ENCODE measurements around the gene CRHBP. TPM values are rescaled to one million over a fixed set of nuclear protein-coding genes. Genes with fewer than 3 reads are reported as not detected.

CRHBP gene
- total RNA-seq, 1 donor from 2014 or later: 0.51 TPM

GRCh38 chr5:76956033-76956432, 3.2 kb downstream of the CRHBP start:
- H3K27ac Mint-ChIP-seq: no peak overlapping the region
- peaks cover 6% of the 10 kb centered on the region for H3K9me3 Mint-ChIP-seq
- H3K27me3 Mint-ChIP-seq (ENCODE audit: insufficient read depth, low read depth): peaks cover 37% of the 10 kb centered on the region
- no peaks in the 10 kb centered on the region for H3K79me2 ChIP-seq (ENCODE audit: low read depth)
- no peak overlapping the region for H3K27ac ChIP-seq
- no peak overlapping the region for H3K9ac ChIP-seq
- H3K36me3 Mint-ChIP-seq: no peaks in the 10 kb centered on the region
- H4K20me1 ChIP-seq (ENCODE audit: low read depth): no peaks in the 10 kb centered on the region
- H3K27me3 ChIP-seq: peaks cover 57% of the 10 kb centered on the region
- H3K36me3 ChIP-seq: no peaks in the 10 kb centered on the region
- no peak overlapping the region for H3K4me3 Mint-ChIP-seq
- no peaks in the 10 kb centered on the region for H3K9me3 ChIP-seq (ENCODE audit: low read depth)
- no peaks in the 10 kb centered on the region for H3F3A ChIP-seq (ENCODE audit: low read depth)
- no peak for DNase-seq (ENCODE audit: low spot score)
- H3K4me2 ChIP-seq: no peak overlapping the region
- no peaks in the 10 kb centered on the region for H3K4me1 ChIP-seq
- TF ChIP-seq EZH2 (IDR thresholded peaks at IDR 0.05): no peak
- TF ChIP-seq EZH2phosphoT487 (IDR thresholded peaks at IDR 0.05): no peak
- TF ChIP-seq CTCF (IDR thresholded peaks at IDR 0.05): no peak
- peaks cover 12% of the 10 kb centered on the region for H3K4me1 Mint-ChIP-seq
- no peak overlapping the region for H2AFZ ChIP-seq (replicated peaks)
- H3K4me3 ChIP-seq: no peak overlapping the region

- H3K9me3 Mint-ChIP-seq: peaks cover 6% of the 10 kb centered on the region
- H3K36me3 ChIP-seq: no peaks in the 10 kb centered on the region
- no peaks in the 10 kb centered on the region for H3K9me3 ChIP-seq (ENCODE audit: low read depth)
- H3K27me3 Mint-ChIP-seq (ENCODE audit: insufficient read depth, low read depth): peaks cover 18% of the 10 kb centered on the region
- H3K4me3 ChIP-seq: no peak overlapping the region
- no peak overlapping the region for H3K27ac Mint-ChIP-seq
- no peak for DNase-seq (ENCODE audit: low spot score)
- H3K9ac ChIP-seq: no peak overlapping the region
- TF ChIP-seq CTCF (IDR thresholded peaks at IDR 0.05) (no peak), EZH2 (IDR thresholded peaks at IDR 0.05) (no peak), EZH2phosphoT487 (IDR thresholded peaks at IDR 0.05) (no peak)
- H2AFZ ChIP-seq (replicated peaks): no peak overlapping the region
- peaks cover 26% of the 10 kb centered on the region for H3K27me3 ChIP-seq
- peaks cover 13% of the 10 kb centered on the region for H3K4me1 ChIP-seq
- H3K36me3 Mint-ChIP-seq: no peaks in the 10 kb centered on the region
- no peaks in the 10 kb centered on the region for H3K79me2 ChIP-seq (ENCODE audit: low read depth)
- no peaks in the 10 kb centered on the region for H3F3A ChIP-seq (ENCODE audit: low read depth)
- no peak overlapping the region for H3K4me2 ChIP-seq
- H3K4me3 Mint-ChIP-seq: no peak overlapping the region
- H3K4me1 Mint-ChIP-seq: peaks cover 7% of the 10 kb centered on the region
- no peak overlapping the region for H3K27ac ChIP-seq
- H4K20me1 ChIP-seq (ENCODE audit: low read depth): no peaks in the 10 kb centered on the region
These were observed 6.3 kb downstream of the CRHBP start for GRCh38 chr5:76958991-76959767.

- H3K27me3 ChIP-seq: peaks cover 16% of the 10 kb centered on the region
- H3K4me1 ChIP-seq: peaks cover 16% of the 10 kb centered on the region
- H3K4me2 ChIP-seq: no peak overlapping the region
- H2AFZ ChIP-seq (replicated peaks): no peak overlapping the region
- Mint-ChIP-seq H3K4me1 (peaks cover 4% of the 10 kb centered on the region), H3K27ac (no peak overlapping the region), H3K9me3 (peaks cover 2% of the 10 kb centered on the region), H3K27me3 (ENCODE audit: insufficient read depth, low read depth) (peaks cover 10% of the 10 kb centered on the region), H3K36me3 (no peaks in the 10 kb centered on the region), H3K4me3 (no peak overlapping the region)
- DNase-seq (ENCODE audit: low spot score): no peak
- no peak overlapping the region for H3K4me3 ChIP-seq
- H3K36me3 ChIP-seq: no peaks in the 10 kb centered on the region
- no peak overlapping the region for H3K27ac ChIP-seq
- no peaks in the 10 kb centered on the region for H4K20me1 ChIP-seq (ENCODE audit: low read depth)
- no peak overlapping the region for H3K9ac ChIP-seq
- no peaks in the 10 kb centered on the region for H3K9me3 ChIP-seq (ENCODE audit: low read depth)
- TF ChIP-seq CTCF (IDR thresholded peaks at IDR 0.05) (no peak), EZH2phosphoT487 (IDR thresholded peaks at IDR 0.05) (no peak), EZH2 (IDR thresholded peaks at IDR 0.05) (no peak)
- no peaks in the 10 kb centered on the region for H3F3A ChIP-seq (ENCODE audit: low read depth)
- no peaks in the 10 kb centered on the region for H3K79me2 ChIP-seq (ENCODE audit: low read depth)
These were observed 7.3 kb downstream of the CRHBP start for GRCh38 chr5:76960004-76960625.
